GM19372 (cell line): ENCODE measurements around the gene ATP9B.

Experiments used
- ATAC-seq: cut with Tn5 transposase; IDR thresholded peaks from one replicate; pipeline ENCODE4 v1.9.1; 2021; ENCODE audit warnings: mild to moderate bottlenecking, low read depth, moderate library complexity; ENCODE audit not compliant: unreplicated experiment

The ATP9B gene, protein sequence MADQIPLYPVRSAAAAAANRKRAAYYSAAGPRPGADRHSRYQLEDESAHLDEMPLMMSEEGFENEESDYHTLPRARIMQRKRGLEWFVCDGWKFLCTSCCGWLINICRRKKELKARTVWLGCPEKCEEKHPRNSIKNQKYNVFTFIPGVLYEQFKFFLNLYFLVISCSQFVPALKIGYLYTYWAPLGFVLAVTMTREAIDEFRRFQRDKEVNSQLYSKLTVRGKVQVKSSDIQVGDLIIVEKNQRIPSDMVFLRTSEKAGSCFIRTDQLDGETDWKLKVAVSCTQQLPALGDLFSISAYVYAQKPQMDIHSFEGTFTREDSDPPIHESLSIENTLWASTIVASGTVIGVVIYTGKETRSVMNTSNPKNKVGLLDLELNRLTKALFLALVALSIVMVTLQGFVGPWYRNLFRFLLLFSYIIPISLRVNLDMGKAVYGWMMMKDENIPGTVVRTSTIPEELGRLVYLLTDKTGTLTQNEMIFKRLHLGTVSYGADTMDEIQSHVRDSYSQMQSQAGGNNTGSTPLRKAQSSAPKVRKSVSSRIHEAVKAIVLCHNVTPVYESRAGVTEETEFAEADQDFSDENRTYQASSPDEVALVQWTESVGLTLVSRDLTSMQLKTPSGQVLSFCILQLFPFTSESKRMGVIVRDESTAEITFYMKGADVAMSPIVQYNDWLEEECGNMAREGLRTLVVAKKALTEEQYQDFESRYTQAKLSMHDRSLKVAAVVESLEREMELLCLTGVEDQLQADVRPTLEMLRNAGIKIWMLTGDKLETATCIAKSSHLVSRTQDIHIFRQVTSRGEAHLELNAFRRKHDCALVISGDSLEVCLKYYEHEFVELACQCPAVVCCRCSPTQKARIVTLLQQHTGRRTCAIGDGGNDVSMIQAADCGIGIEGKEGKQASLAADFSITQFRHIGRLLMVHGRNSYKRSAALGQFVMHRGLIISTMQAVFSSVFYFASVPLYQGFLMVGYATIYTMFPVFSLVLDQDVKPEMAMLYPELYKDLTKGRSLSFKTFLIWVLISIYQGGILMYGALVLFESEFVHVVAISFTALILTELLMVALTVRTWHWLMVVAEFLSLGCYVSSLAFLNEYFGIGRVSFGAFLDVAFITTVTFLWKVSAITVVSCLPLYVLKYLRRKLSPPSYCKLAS

GRCh38 chr18:79068937-79069716 lies at the start of gene ATP9B:
ATP9B (plus strand) TSS chr18:79069394; CDS start chr18:79069411, 17 bp downstream.
- peak; percentile 83 for ATAC-seq

DNA sequence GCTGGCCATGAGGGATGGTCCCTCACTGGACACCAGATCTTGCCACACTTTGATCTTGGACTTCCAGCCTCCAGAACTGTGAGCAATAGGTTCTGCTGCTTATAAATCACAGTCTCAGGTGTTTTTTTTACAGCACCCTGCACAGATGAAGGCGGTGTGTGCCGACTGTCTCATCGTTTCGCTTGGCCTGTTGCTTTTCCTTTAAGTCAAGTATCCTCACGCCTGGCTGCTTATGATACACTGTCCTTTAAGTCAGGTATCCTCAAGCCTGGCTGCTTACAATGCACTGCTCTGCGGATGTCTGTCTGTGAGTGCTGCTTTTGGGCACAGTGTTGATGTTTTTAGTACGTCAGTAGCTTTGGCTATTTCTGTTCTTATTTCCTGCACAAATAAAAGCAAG lies 49.3 kb upstream of the ATP9B start:
- no peak for ATAC-seq

DNA sequence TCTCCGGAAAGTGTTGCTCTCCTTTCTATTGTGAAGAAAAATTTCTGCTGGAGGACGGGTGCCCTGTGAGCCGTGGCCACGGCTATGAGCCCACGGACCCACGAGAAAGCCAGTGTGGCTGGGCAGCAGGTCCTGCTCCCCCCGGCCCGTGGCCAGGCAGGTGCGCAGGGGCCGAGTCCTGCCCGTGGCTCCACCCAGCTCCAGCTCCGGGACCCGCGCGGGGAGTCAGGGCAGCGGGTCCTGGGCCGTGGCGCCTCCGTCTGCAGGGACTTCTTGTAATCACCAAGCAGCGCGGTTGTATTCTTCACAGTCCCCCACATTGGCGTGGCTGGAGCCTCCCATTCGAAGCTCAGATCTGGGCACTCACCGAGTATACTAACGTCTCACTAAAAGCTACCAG lies 46.6 kb upstream of the ATP9B start:
- no peak for ATAC-seq

- ATAC-seq: no peak
Observed at GRCh38 chr18:79026491-79026890, 42.7 kb upstream of the ATP9B start.

DNA sequence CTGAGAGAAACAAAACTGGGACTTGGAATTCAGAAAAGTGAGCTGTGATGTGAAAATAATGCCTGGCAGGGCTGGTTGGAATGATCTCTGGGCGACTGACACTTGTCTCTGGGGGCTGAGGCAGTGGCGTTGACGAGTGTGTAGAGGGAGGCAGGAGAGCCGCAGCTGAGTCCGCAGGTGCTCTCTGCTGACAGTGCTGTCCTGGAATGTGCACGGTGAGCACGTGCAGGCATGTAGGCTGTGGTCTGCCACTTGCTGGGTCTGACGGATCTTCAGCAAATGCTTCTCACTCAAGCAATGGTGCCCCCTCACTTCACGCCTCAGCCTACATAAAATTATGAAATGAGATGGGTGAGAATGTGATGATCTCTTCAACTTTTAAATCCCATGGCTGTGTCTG lies 38.5 kb upstream of the ATP9B start:
- ATAC-seq: no peak

GRCh38 chr18:79042276-79042675 lies 26.9 kb upstream of the ATP9B start:
- ATAC-seq: no peak

DNA sequence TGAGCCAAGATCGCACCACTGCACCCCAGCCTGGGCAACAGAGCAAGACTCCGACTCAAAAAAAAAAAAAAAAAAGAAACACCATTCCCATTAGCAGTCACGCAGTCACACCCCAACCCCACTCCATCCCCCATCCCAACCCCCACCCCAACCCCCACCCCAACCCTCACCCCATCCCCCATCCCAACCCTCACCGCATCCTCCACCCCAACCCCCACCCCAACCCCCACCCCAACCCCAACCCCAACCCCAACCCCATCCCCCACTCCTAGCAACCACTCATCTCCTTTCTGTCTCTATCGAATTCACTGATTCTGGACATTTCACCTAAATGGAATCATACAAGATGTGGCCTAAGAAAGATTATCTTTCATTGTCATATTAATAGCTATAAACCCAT lies 25.9 kb upstream of the ATP9B start:
- no peak for ATAC-seq

DNA sequence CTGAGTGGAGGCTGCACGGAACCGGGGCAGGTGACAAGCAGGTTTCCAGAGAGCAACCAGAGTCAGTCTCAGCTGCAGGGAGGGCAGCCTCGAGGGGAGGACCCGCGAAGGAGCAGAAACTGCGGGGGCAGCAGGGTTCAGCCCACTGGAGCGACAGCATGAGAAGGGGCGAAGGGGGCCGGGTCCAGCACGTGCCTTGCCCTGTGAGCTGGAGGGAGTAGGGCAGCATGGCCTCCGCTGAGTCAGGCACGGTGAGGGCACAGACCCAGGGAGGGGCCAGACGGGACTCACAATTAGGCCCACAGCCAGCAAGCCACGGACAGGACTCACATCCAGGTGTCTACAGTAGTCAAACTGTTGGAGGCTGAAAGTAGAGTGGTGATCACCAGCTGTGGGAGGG lies 22.7 kb upstream of the ATP9B start:
- ATAC-seq: no peak

DNA sequence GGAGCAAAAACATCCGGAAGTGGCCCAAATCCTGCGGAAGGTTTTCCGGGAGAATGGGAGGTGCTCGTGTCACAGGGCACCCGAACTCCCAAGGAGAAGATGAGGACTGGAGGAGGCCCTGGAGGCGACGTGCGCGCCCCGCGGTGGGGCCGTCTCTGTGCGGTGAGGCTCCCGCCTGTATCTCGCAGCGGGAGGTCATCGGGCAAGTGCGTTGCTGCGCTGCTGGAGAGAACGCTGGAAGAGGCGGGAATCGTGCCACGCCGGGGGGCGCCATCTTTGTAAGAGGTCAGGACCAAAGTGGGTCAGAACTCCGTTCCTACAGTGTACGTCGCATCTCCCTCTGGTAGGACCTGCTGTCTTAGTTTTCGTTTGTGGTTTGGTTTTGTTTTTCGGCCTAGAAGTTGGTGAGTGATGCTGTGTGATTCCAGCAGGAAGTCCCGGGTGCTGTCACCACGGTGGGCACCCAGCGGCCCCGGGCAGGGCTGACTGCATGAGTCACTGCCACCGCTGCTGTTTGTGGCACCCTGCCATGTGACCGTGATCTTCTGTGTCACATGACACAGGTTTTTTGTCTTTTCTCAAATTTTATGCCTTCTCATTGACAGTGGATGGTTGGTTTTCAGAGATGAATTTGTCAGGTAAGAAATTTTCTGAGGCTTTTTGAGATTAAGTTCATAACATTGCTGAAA lies 21.5 kb upstream of the ATP9B start:
- ATAC-seq: no peak

DNA sequence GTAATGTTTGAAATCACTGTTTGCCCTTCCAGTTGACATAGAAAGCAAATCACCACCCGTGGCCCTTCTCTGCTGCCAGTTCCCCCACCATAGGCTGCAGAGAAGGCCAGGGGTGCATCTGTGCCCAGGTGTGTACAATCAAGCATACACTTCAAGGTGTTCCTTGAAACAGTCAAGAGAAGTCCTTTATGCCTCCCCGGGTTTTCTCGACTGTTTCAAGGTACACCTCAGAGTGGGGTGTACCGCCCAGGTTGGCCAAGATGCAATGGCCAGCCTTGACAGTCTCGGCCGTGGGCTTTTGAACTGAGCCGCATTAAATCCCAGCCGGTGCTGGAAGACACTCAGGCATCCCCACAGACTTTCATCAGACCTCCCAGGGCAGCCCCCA lies 21.0 kb upstream of the ATP9B start:
- ATAC-seq: no peak

GRCh38 chr18:79049506-79049905 lies 19.7 kb upstream of the ATP9B start:
- ATAC-seq: no peak

GRCh38 chr18:79050005-79050404 lies 19.2 kb upstream of the ATP9B start:
- ATAC-seq: no peak

- ATAC-seq: no peak
Observed at GRCh38 chr18:79056827-79057367, 12.3 kb upstream of the ATP9B start.

DNA sequence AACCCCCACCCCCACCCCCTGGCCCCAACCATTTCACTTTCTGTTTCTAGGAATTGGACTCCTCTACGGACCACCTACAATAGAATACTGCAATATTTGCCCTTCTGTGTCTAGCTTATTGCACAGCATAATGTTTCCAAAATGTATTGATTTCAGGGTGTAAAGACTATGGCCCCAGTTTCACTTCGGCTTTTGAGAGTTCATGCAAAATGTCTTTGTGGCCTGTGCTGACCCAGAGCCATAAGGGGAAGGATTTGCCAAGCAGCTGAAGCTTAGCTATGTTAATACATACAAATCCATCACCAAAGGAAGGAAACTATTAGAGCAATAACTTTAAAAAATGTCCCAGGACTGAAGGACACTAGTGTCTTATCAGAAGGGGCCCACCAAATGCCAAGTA lies 11.2 kb upstream of the ATP9B start:
- ATAC-seq: peak; percentile 81

GRCh38 chr18:79062806-79063205 lies 6.4 kb upstream of the ATP9B start:
- ATAC-seq: no peak

DNA sequence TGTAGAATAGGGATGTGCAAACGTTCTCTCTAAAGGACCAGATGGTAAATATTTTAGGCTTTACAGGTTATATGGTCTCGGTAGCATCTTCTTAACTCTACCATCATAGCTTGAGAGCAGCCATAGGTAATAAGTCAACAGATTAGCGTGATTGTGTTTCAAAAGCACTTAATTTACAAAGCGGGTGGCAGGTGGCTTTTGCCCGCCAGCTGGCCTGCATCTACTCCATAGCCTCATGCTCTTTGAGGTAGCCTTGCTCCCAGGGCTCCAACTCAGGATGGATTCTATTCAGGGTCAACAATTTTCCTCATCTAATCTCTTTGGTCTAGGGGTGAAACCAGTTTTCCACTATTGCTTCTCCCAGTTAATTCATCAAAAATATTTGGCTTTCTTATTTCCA lies 5.0 kb upstream of the ATP9B start:
- ATAC-seq: no peak

DNA sequence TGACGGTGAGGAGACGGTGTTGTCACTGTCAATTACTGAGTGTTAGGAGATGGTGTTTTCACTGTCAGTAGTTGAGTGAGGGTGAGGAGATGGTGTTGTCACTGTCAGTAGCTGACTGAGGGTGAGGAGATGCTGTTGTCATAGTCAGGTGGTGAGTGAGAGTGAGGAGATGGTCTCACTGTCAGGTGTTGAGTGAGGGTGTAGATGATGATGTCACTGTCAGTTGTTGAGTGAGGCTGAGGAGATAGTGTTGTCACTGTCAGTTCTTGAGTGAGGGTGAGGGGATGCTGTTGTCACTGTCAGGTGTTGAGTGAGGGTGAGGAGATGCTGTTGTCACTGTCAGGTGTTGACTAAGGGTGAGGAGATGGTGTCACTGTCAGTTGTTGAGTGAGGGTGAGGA lies 3.4 kb upstream of the ATP9B start:
- no peak for ATAC-seq

- ATAC-seq: no peak
Observed at GRCh38 chr18:79067611-79068010, 1.6 kb upstream of the ATP9B start.

DNA sequence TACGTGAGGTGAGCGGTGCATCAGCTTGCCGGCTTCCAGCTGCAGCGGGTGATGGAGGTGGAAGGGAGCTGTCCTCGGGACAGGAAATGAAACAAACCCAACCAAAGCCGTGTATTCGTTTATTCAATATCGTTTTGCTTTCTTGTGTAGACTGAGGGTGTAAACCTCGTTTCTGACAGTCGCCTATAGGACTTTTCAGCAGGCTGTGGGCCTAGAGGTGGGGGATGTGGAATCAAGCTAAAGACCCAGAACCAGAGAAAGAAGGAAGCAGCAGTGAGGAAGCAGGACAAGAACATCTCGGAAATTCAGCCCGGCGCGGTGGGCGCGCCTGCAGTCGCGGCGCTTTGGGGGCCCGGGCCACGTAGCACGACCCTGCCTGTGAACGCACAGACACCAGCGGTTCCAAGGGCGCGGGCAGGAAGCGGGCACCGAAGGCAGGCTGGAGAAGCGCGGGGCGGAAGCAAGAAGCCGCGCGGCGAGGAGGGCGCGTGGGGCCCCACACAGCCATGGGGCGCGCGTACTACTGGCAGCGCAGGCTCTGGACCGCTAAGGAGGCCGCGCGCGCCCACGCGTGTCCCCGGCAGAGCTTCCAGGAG lies 755 bp upstream of the ATP9B start:
- ATAC-seq: no peak
